HepG2 (cell line): ENCODE results near the gene BMF. TPM values are rescaled to one million over a fixed set of nuclear protein-coding genes. Genes with fewer than 3 reads are reported as not detected.

Experiments used
- ATAD3A ChIP-seq: sonication (generic); formaldehyde crosslinking; IDR thresholded peaks from 2 replicates; pipeline ENCODE4 v1.4.0; 2020; ENCODE audit warnings: missing genetic modification reagents
- CBFB ChIP-seq: sonication (generic); formaldehyde crosslinking; IDR thresholded peaks from 2 replicates; pipeline ENCODE4 v1.4.0; 2020; ENCODE audit warnings: missing genetic modification reagents
- CEBPB ChIP-seq: IDR thresholded peaks from 2 replicates; pipeline ENCODE4 v1.6.1; 2011; ENCODE audit warnings: low read depth, low read length, improper control_type of control experiment, borderline replicate concordance
- EED ChIP-seq: sonication (generic); formaldehyde crosslinking; IDR thresholded peaks from 2 replicates; pipeline ENCODE4 v1.5.0; 2020; ENCODE audit warnings: mild to moderate bottlenecking, missing genetic modification reagents
- ELF3 ChIP-seq: IDR thresholded peaks from 2 replicates; pipeline ENCODE4 v1.6.1; 2016; ENCODE audit warnings: missing genetic modification reagents, missing compliant biosample characterization
- FOXA3 ChIP-seq: IDR thresholded peaks from 2 replicates; pipeline ENCODE4 v1.6.1; 2016; ENCODE audit warnings: missing genetic modification reagents, missing compliant biosample characterization
- GABPA ChIP-seq, 2 experiments: IDR thresholded peaks; 2 replicates each; pipeline ENCODE4 v1.6.1; 2011 to 2016; ENCODE audit warnings: low read depth in 2 of 2, low read length in 1 of 2, missing biosample characterization in 1 of 2, missing genetic modification characterization in 1 of 2
- GATA4 ChIP-seq: sonication (generic); IDR thresholded peaks from 2 replicates; pipeline ENCODE4 v1.6.1; 2016; ENCODE audit warnings: antibody characterized with exemption, low read depth, borderline replicate concordance
- GPN1 ChIP-seq: sonication (generic); formaldehyde crosslinking; IDR thresholded peaks from 2 replicates; pipeline ENCODE4 v1.5.1; 2020; ENCODE audit warnings: missing genetic modification reagents, borderline replicate concordance
- KDM2A ChIP-seq: sonication (generic); formaldehyde crosslinking; IDR thresholded peaks from 2 replicates; pipeline ENCODE4 v1.4.0; 2020; ENCODE audit warnings: low read depth, missing genetic modification reagents, borderline replicate concordance
- MEIS1 ChIP-seq: sonication (generic); formaldehyde crosslinking; IDR thresholded peaks from 2 replicates; pipeline ENCODE4 v1.9.0; 2021; ENCODE audit warnings: mild to moderate bottlenecking, missing genetic modification reagents, moderate library complexity, borderline replicate concordance
- NFIB ChIP-seq: sonication (generic); formaldehyde crosslinking; IDR thresholded peaks from 2 replicates; pipeline ENCODE4 v1.9.0; 2021; ENCODE audit warnings: missing genetic modification reagents, mild to moderate bottlenecking, borderline replicate concordance
- PLSCR1 ChIP-seq: sonication (generic); formaldehyde crosslinking; IDR thresholded peaks from 2 replicates; pipeline ENCODE4 v1.5.0; 2020; ENCODE audit warnings: missing genetic modification reagents, mild to moderate bottlenecking, borderline replicate concordance
- POLR2A ChIP-seq, 2 experiments: IDR thresholded peaks; 2 replicates each; pipeline ENCODE4 v1.6.1; 2011; ENCODE audit warnings: low read depth in 2 of 2, low read length in 2 of 2, mild to moderate bottlenecking in 1 of 2, moderate library complexity in 1 of 2; ENCODE audit not compliant: insufficient read depth in 1 of 2
- SAP130 ChIP-seq: IDR thresholded peaks from 2 replicates; pipeline ENCODE4 v1.6.1; 2016; ENCODE audit warnings: low read depth
- SIX1 ChIP-seq: sonication (generic); formaldehyde crosslinking; IDR thresholded peaks from 2 replicates; pipeline ENCODE4 v1.4.0; 2020; ENCODE audit warnings: missing genetic modification reagents, borderline replicate concordance
- SOX6 ChIP-seq, 2 experiments: fragments of 450-650 bp in 1 of 2; sonication (generic) in 1 of 2; formaldehyde crosslinking in 1 of 2; IDR thresholded peaks; 2 replicates each; pipeline versions ENCODE4 v1.4.0 to v1.6.1; 2017 to 2020; ENCODE audit warnings: antibody characterized with exemption in 1 of 2, mild to moderate bottlenecking in 1 of 2, missing genetic modification reagents in 1 of 2
- ZBTB3 ChIP-seq: sonication (generic); formaldehyde crosslinking; IDR thresholded peaks from 2 replicates; pipeline ENCODE4 v1.4.0; 2020; ENCODE audit warnings: low read depth, mild to moderate bottlenecking, moderate library complexity, missing genetic modification reagents, borderline replicate concordance
- ZMYM3 ChIP-seq: sonication (generic); formaldehyde crosslinking; IDR thresholded peaks from 2 replicates; pipeline ENCODE4 v1.5.1; 2020; ENCODE audit warnings: mild to moderate bottlenecking, missing genetic modification reagents
- ZNF17 ChIP-seq: sonication (generic); formaldehyde crosslinking; IDR thresholded peaks from 2 replicates; pipeline ENCODE4 v1.5.0; 2020; ENCODE audit warnings: mild to moderate bottlenecking, missing genetic modification reagents
- ZNF207 ChIP-seq: fragments of 450-650 bp; IDR thresholded peaks from 2 replicates; pipeline ENCODE4 v1.6.1; 2016; ENCODE audit warnings: antibody characterized with exemption, borderline replicate concordance
- ZNF333 ChIP-seq: sonication (generic); formaldehyde crosslinking; IDR thresholded peaks from 2 replicates; pipeline ENCODE4 v1.4.0; 2020; ENCODE audit warnings: mild to moderate bottlenecking, missing genetic modification reagents, borderline replicate concordance
- ZNF563 ChIP-seq: sonication (generic); formaldehyde crosslinking; IDR thresholded peaks from 2 replicates; pipeline ENCODE4 v1.8.0; 2022; ENCODE audit warnings: mild to moderate bottlenecking, moderate library complexity, missing genetic modification reagents
- ZNF570 ChIP-seq: sonication (generic); formaldehyde crosslinking; IDR thresholded peaks from 2 replicates; pipeline ENCODE4 v1.4.0; 2020; ENCODE audit warnings: mild to moderate bottlenecking, missing genetic modification reagents, borderline replicate concordance
- ZNF788 ChIP-seq: sonication (generic); formaldehyde crosslinking; IDR thresholded peaks from 2 replicates; pipeline ENCODE4 v1.5.0; 2020; ENCODE audit warnings: mild to moderate bottlenecking, missing genetic modification reagents, borderline replicate concordance
- ZNF879 ChIP-seq: sonication (generic); formaldehyde crosslinking; IDR thresholded peaks from 2 replicates; pipeline ENCODE4 v1.8.1; 2023; ENCODE audit warnings: missing genetic modification reagents
- polyA plus RNA-seq, 8 experiments: library from polyadenylated mRNA; depleted of rRNA in 3 of 8; stranded (reverse) in 7 of 8; unstranded in 1 of 8; fragments of >200 nt; fragmentation: Illumina TruSeq in 4 of 8; extraction: Trizol in 4 of 8; gene quantifications; 2 replicates each; pipeline versions ENCODE4 v1.2.1 to v1.2.3, GENCODE V29; 2011 to 2016; ENCODE audit warnings: low read depth in 4 of 8, missing spikeins in 1 of 8, mixed read lengths in 1 of 8; ENCODE audit not compliant: insufficient read depth in 1 of 8
- total RNA-seq, 5 experiments: library from RNA; depleted of rRNA; stranded (reverse); fragments of >200 nt; fragmentation: Illumina TruSeq; extraction: Trizol; gene quantifications; 2 replicates each; pipeline ENCODE4 v1.2.3, GENCODE V29; 2016; ENCODE audit warnings: low read depth in 1 of 5
- TF ChIP-seq, protein P1 (sequence below): IDR thresholded peaks from 2 replicates; pipeline ENCODE4 v1.6.1; 2012; ENCODE audit warnings: low read depth, low read length, improper control_type of control experiment
- TF ChIP-seq, protein P2 (sequence below): sonication (generic); formaldehyde crosslinking; IDR thresholded peaks from 2 replicates; pipeline ENCODE4 v1.5.0; 2020; ENCODE audit warnings: missing genetic modification reagents

Gene BMF
- total and polyA plus RNA-seq, 2 of the 13 experiments (the other 11 are each of a cell fraction or from before 2014, with no cell fraction given), result 8.7 to 15.9 TPM

DNA sequence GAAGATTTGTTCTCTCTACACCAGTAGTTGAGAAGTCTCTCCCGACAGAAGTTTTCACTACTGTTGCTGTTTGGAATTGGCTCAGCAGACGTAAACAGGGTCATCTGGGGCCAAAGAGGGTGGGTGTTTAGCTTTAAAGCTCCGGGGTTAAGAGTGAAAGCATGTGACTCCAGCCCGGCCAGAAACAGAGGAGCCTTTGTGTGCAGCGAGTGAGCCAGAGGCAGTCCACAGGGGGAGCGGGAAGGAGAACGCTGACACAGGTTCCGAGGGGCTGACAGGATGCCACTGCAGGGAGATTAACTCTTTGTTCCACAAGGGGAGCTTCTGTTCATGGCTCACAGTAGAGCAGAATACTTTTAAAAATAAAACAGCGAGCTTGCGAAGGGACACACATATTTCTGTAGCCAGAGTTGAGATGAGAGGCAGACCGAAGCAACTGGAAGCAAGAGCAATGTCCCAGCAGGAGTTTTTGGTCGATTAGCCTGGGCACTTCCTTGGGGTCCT lies 26.9 kb downstream of the BMF start (continued):
- TF ChIP-seq ZNF207 (no peak), ZNF333 (CRISPR knock-in tag) (no peak), GATA4 (peak; percentile 68; the same call in 1 of the 2 replicates), ZNF17 (no peak), SOX6 (IDR thresholded peaks at IDR 0.05) (no peak), SOX6 (CRISPR knock-in tag; IDR thresholded peaks at IDR 0.05) (peak; percentile 87), ZNF563 (no peak), ELF3 (CRISPR knock-in tag) (peak; percentile 49; the same call in 1 of the 2 replicates), ZNF570 (CRISPR knock-in tag) (no peak), POLR2A (IDR thresholded peaks at IDR 0.05; ENCODE audit: insufficient read depth in 1 of 2, low read depth in 2 of 2, low read length in 2 of 2) (peak; percentile 69 to 74; a peak in 3 of 4 replicates), ATAD3A (no peak), SAP130 (CRISPR knock-in tag) (peak; percentile 95), NFIB (CRISPR knock-in tag) (no peak), SIX1 (CRISPR knock-in tag) (no peak), EED (CRISPR knock-in tag) (no peak), ZNF879 (CRISPR knock-in tag) (no peak), GPN1 (CRISPR knock-in tag) (no peak), KDM2A (CRISPR knock-in tag) (peak; percentile 66; the same call in 1 of the 2 replicates), ZMYM3 (CRISPR knock-in tag) (peak; percentile 53; the same call in 1 of the 2 replicates), PLSCR1 (CRISPR knock-in tag) (no peak), GABPA (IDR thresholded peaks at IDR 0.05; ENCODE audit: low read depth, low read length) (no peak), GABPA (CRISPR knock-in tag; IDR thresholded peaks at IDR 0.05; ENCODE audit: low read depth) (peak; percentile 31; the same call in 1 of the 2 replicates), MEIS1 (CRISPR knock-in tag) (0 out of 2 replicates have a peak, but pooled peaks have one; percentile 3), CEBPB (no peak), ZBTB3 (CRISPR knock-in tag) (no peak), ZNF788 (peak; percentile 96), FOXA3 (CRISPR knock-in tag) (peak; percentile 84), CBFB (CRISPR knock-in tag) (no peak)
- TF ChIP-seq, protein P1, sequence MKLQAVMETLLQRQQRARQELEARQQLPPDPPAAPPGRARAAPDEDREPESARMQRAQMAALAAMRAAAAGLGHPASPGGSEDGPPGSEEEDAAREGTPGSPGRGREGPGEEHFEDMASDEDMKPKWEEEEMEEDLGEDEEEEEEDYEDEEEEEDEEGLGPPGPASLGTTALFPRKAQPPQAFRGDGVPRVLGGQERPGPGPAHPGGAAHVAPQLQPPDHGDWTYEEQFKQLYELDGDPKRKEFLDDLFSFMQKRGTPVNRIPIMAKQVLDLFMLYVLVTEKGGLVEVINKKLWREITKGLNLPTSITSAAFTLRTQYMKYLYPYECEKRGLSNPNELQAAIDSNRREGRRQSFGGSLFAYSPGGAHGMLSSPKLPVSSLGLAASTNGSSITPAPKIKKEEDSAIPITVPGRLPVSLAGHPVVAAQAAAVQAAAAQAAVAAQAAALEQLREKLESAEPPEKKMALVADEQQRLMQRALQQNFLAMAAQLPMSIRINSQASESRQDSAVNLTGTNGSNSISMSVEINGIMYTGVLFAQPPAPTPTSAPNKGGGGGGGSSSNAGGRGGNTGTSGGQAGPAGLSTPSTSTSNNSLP, result 0 out of 2 replicates have a peak, but pooled peaks have one; percentile 21
- TF ChIP-seq, protein P2, sequence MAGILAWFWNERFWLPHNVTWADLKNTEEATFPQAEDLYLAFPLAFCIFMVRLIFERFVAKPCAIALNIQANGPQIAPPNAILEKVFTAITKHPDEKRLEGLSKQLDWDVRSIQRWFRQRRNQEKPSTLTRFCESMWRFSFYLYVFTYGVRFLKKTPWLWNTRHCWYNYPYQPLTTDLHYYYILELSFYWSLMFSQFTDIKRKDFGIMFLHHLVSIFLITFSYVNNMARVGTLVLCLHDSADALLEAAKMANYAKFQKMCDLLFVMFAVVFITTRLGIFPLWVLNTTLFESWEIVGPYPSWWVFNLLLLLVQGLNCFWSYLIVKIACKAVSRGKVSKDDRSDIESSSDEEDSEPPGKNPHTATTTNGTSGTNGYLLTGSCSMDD (CRISPR knock-in tag), result no peak
